Activated T-cell treated with anti-CD3 and anti-CD28 coated beads, Interleukin-2, amount 50 U/mL, for 4 hours (primary cell): Measurements from ENCODE around the gene LIPG. TPM values are rescaled to one million over a fixed set of nuclear protein-coding genes. Genes with fewer than 3 reads are reported as not detected.

Experiments
- ATAC-seq, 2 donors: fragments of 200-7000 bp; cut with Tn5 transposase; one replicate each; pipeline ENCODE4 v1.10.0; 2021
- DNase-seq: peaks from one replicate; pipeline ENCODE4 v3.0.0-alpha.2; 2020
- H3K27me3 Mint-ChIP-seq: one replicate; pipeline ENCODE4 v1.8.0; 2021; ENCODE audit warnings: low read depth, mixed read lengths
- H3K36me3 Mint-ChIP-seq: one replicate; pipeline ENCODE4 v1.8.0; 2022; ENCODE audit warnings: mixed read lengths; ENCODE audit not compliant: insufficient read depth
- H3K4me1 Mint-ChIP-seq: one replicate; pipeline ENCODE4 v1.8.0; 2021; ENCODE audit warnings: low read depth, mixed read lengths
- H3K4me3 Mint-ChIP-seq: one replicate; pipeline ENCODE4 v1.8.0; 2021; ENCODE audit warnings: mild to moderate bottlenecking, moderate library complexity, mixed read lengths
- H3K9me3 Mint-ChIP-seq: one replicate; pipeline ENCODE4 v1.8.0; 2021; ENCODE audit warnings: mixed read lengths
- total RNA-seq, 3 donors: library from RNA; stranded (reverse); gene quantifications; one replicate each; pipeline ENCODE4 v1.2.1, GENCODE V29; 2021

LIPG gene
- total RNA-seq, 3 donors from 2014 or later: 0.13 to 0.16 (median 0.15) TPM

GRCh38 chr18:49527631-49528327 lies 34.1 kb upstream of the LIPG start:
- Mint-ChIP-seq H3K36me3 (no peaks in the 10 kb centered on the region), H3K4me3 (no peak overlapping the region), H3K4me1 (no peaks in the 10 kb centered on the region), H3K9me3 (no peaks in the 10 kb centered on the region), H3K27me3 (peaks cover 13% of the 10 kb centered on the region)
- ATAC-seq: no peak
- no peak for DNase-seq

- no peaks in the 10 kb centered on the region for H3K4me1 Mint-ChIP-seq
- H3K36me3 Mint-ChIP-seq: no peaks in the 10 kb centered on the region
- no peaks in the 10 kb centered on the region for H3K9me3 Mint-ChIP-seq
- no peak for ATAC-seq
- no peak for DNase-seq
- H3K27me3 Mint-ChIP-seq: peaks cover 13% of the 10 kb centered on the region
- H3K4me3 Mint-ChIP-seq: no peak overlapping the region
These were observed 32.3 kb upstream of the LIPG start for GRCh38 chr18:49529596-49529995.

- H3K9me3 Mint-ChIP-seq: no peaks in the 10 kb centered on the region
- H3K4me1 Mint-ChIP-seq: no peaks in the 10 kb centered on the region
- peaks cover 13% of the 10 kb centered on the region for H3K27me3 Mint-ChIP-seq
- DNase-seq: no peak
- ATAC-seq: no peak
- H3K4me3 Mint-ChIP-seq: no peak overlapping the region
- no peaks in the 10 kb centered on the region for H3K36me3 Mint-ChIP-seq
These were observed 30.1 kb upstream of the LIPG start for GRCh38 chr18:49531678-49532153.

- no peaks in the 10 kb centered on the region for H3K9me3 Mint-ChIP-seq
- no peak overlapping the region for H3K4me3 Mint-ChIP-seq
- no peak for ATAC-seq
- no peaks in the 10 kb centered on the region for H3K36me3 Mint-ChIP-seq
- H3K27me3 Mint-ChIP-seq: peaks cover 8% of the 10 kb centered on the region
- no peaks in the 10 kb centered on the region for H3K4me1 Mint-ChIP-seq
- DNase-seq: no peak
These were observed 26.8 kb upstream of the LIPG start for GRCh38 chr18:49534846-49535601.

GRCh38 chr18:49537232-49537896 lies 24.5 kb upstream of the LIPG start:
- Mint-ChIP-seq H3K36me3 (no peaks in the 10 kb centered on the region), H3K4me1 (no peaks in the 10 kb centered on the region), H3K27me3 (peaks cover 3% of the 10 kb centered on the region), H3K9me3 (no peaks in the 10 kb centered on the region), H3K4me3 (no peak overlapping the region)
- ATAC-seq (no peak), DNase-seq (no peak)

GRCh38 chr18:49544362-49544761 lies 17.5 kb upstream of the LIPG start:
- Mint-ChIP-seq H3K4me1 (no peaks in the 10 kb centered on the region), H3K27me3 (peaks cover 13% of the 10 kb centered on the region), H3K36me3 (no peaks in the 10 kb centered on the region), H3K9me3 (no peaks in the 10 kb centered on the region), H3K4me3 (no peak overlapping the region)
- ATAC-seq: no peak
- no peak for DNase-seq

- Mint-ChIP-seq H3K36me3 (no peaks in the 10 kb centered on the region), H3K9me3 (no peaks in the 10 kb centered on the region), H3K4me1 (no peaks in the 10 kb centered on the region), H3K27me3 (peaks cover 17% of the 10 kb centered on the region), H3K4me3 (no peak overlapping the region)
- DNase-seq: no peak
- no peak for ATAC-seq
These were observed 15.6 kb upstream of the LIPG start for GRCh38 chr18:49546278-49546677.

GRCh38 chr18:49546719-49547273 lies 15.1 kb upstream of the LIPG start:
- Mint-ChIP-seq H3K36me3 (no peaks in the 10 kb centered on the region), H3K27me3 (peaks cover 20% of the 10 kb centered on the region), H3K4me3 (no peak overlapping the region), H3K4me1 (no peaks in the 10 kb centered on the region), H3K9me3 (no peaks in the 10 kb centered on the region)
- DNase-seq: no peak
- no peak for ATAC-seq

- DNase-seq (no peak), ATAC-seq (no peak)
- no peaks in the 10 kb centered on the region for H3K9me3 Mint-ChIP-seq
- no peaks in the 10 kb centered on the region for H3K36me3 Mint-ChIP-seq
- peaks cover 23% of the 10 kb centered on the region for H3K27me3 Mint-ChIP-seq
- no peaks in the 10 kb centered on the region for H3K4me1 Mint-ChIP-seq
- no peak overlapping the region for H3K4me3 Mint-ChIP-seq
These were observed 14.2 kb upstream of the LIPG start for GRCh38 chr18:49547701-49548100.

GRCh38 chr18:49548229-49548636 lies 13.6 kb upstream of the LIPG start:
- ATAC-seq (no peak), DNase-seq (no peak)
- no peaks in the 10 kb centered on the region for H3K4me1 Mint-ChIP-seq
- no peaks in the 10 kb centered on the region for H3K9me3 Mint-ChIP-seq
- no peaks in the 10 kb centered on the region for H3K36me3 Mint-ChIP-seq
- H3K27me3 Mint-ChIP-seq: peaks cover 24% of the 10 kb centered on the region
- H3K4me3 Mint-ChIP-seq: no peak overlapping the region

- Mint-ChIP-seq H3K4me1 (no peaks in the 10 kb centered on the region), H3K27me3 (peaks cover 26% of the 10 kb centered on the region), H3K4me3 (no peak overlapping the region), H3K9me3 (no peaks in the 10 kb centered on the region), H3K36me3 (no peaks in the 10 kb centered on the region)
- no peak for DNase-seq
- no peak for ATAC-seq
These were observed 11.1 kb upstream of the LIPG start for GRCh38 chr18:49550621-49551339.

- peaks cover 17% of the 10 kb centered on the region for H3K27me3 Mint-ChIP-seq
- no peak overlapping the region for H3K4me3 Mint-ChIP-seq
These were observed 8.9 kb upstream of the LIPG start for GRCh38 chr18:49553003-49553402.

GRCh38 chr18:49555641-49556040 lies 6.2 kb upstream of the LIPG start:
- no peaks in the 10 kb centered on the region for H3K9me3 Mint-ChIP-seq
- H3K4me3 Mint-ChIP-seq: no peak overlapping the region
- no peak for DNase-seq
- no peak for ATAC-seq
- peaks cover 29% of the 10 kb centered on the region for H3K27me3 Mint-ChIP-seq
- peaks cover 4% of the 10 kb centered on the region for H3K4me1 Mint-ChIP-seq
- H3K36me3 Mint-ChIP-seq: no peaks in the 10 kb centered on the region

More at GRCh38 chr18:49553003-49553402, 8.9 kb upstream of the LIPG start:
- Mint-ChIP-seq H3K4me1 (no peaks in the 10 kb centered on the region), H3K9me3 (no peaks in the 10 kb centered on the region), H3K36me3 (no peaks in the 10 kb centered on the region)
- no peak for ATAC-seq
- DNase-seq: no peak

- H3K4me3 Mint-ChIP-seq: no peak overlapping the region
- no peak for ATAC-seq
- no peak for DNase-seq
- peaks cover 29% of the 10 kb centered on the region for H3K4me1 Mint-ChIP-seq
- peaks cover 42% of the 10 kb centered on the region for H3K27me3 Mint-ChIP-seq
- H3K9me3 Mint-ChIP-seq: no peaks in the 10 kb centered on the region
- H3K36me3 Mint-ChIP-seq: no peaks in the 10 kb centered on the region
These were observed 3.5 kb upstream of the LIPG start for GRCh38 chr18:49558356-49558755.
